GM19238 (cell line): ENCODE measurements around the gene GPR132.
"Not testable (repeated sequence)": the region's sequence is repeated elsewhere in the genome, so short reads cannot be mapped to it uniquely, and the experiment has no call there.

Experiments used
- DNase-seq: peaks from one replicate; pipeline ENCODE4 v3.0.0; 2011; ENCODE audit warnings: low spot score; ENCODE audit not compliant: insufficient read length

GPR132 gene

DNA sequence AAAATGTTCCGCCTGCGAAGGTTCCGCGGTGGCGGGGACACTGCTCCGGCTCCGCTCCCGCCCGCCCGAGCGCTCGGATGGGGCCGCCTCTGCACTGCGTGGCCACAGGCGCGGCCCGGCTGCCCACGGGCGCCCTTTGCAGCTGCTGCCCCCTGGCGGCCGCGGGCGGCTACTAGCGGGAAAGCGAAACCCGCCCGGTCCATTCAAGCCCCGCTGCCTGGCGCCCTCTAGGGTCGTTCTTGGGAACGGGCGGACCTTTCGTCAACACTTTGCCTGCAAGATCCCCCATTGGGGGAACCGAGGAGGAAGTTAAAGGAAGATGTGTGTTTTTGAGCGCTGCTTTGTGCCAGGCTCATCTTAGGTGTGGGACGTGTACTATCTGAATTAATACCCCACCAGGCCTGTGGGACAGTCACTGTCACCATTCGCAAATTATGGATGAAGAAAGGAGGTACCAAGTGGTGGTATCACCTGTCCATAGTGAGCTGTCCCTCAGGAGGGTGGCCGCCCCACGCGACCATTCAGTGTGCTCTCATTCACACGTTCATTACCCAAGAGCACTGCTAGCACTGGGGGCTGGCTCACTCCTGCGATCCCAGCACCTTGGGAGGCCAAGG lies 19.4 kb downstream of the GPR132 start:
- DNase-seq = peak; percentile 96

DNA sequence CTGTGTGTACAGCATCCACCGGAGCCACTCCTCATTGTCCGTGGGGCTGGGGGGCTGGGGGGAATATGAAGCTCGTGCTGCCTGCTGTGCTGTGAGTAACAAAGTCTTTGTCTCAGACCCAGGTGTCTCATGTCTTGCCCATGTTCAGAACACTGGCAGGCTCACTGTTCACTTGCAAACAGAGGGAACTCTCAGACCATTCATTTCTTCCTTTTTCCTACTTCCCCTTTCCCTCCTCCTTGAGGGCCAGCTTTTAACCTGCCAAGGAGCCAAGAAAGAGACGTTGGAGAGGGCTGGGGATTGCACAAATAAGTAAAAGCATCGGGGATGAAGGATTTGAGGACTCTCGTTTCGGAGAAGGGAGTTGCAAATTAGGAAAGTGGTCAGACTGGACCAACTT lies 21.6 kb downstream of the GPR132 start:
- DNase-seq = no peak

DNA sequence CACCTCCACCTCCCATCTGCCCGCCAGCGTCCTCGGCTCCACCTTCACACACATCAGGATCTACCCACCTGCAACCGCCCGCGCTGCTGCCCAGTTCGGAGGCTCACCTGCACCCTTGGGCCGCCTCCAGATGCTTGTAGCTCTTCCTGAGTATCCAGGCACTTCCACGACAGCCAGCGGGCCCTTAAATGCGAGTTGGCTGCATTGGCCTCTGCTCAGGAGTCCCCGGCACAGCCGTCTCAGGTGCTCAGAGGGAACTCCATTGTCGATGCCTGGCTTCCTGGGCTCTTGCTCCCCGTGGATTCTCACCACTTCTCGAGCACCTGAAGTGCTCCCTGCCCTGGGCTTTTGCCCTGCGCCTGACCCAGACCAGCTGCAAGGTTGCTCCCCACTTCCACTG lies 22.4 kb downstream of the GPR132 start:
- DNase-seq = no peak

DNA sequence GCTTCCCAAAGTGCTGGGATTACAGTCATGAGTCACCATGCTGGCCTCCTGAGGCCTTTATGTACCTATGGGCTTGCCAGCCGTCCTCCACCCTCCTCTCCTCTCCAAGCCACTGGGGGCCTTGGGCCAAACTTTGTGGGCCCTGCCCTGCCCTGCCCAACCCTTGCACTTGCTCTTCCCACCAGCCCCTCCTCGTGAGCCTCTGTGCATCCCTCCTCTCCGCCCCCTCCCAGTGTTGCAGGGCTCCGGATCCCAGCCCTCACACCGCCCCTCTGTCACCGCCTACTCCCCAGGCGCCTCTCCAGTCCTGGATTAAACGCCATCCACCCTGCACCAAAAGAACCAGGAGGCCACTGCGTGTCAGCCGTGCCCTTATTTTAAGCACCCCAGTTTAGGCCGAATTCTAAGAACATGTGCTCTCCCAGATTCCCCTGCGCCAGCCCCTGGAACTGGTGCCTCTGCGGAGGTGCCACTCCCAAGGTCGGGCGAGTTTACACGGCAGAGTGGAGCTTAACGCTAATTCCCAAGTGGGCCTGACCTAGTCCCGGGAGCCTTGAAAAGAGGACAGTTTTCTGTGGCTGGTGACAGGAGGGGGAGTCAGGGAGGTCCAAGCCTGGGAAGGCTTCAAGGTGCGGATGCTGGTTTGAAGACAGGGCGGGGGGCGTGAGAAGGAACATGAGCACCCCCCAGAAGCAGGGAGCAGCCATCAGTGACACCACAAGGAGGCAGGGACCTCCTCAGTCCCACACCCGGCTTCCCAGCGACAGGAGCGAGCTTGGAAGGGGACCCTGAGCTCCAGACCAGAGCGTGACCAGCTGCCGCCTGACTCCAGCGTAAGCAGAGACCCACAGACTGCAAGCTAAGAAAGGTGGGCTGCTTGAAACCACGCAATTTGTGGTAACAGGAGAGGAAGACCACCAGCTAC lies 23.1 kb downstream of the GPR132 start:
- no peak for DNase-seq

DNA sequence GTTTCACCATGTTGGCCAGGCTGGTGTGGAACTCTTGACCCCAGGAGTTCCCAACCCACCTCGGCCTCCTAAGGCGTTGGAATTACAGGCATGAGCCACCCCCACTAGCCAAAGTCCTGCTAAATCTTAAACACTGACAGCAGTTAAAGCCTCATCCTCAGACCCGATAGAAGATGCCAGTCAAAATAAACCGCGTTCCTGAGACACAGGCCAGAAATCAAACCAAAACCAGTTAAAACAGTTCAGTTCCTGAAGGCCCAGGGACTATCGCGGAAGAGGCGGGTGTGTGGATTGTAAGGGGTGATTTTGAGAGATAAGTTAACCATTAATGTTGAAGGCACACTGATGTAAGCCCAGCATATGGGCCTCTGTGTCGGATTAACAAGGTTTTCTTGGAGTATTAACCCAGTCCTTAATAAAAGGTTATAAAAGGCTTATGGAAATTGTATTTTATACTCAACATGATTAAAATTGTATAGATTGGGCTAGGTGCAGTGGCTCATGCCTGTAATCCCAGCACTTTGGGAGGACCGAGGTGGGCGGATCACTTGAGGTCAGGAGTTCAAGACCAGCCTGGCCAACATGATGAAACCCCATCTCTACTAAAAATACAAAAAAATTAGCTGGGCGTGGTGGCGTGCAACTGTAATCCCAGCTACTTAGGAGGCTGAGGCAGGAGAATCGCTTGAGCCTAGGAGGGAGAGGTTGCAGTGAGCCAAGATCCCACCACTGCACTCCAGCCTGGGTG lies 25.6 kb downstream of the GPR132 start:
- DNase-seq = no peak

DNA sequence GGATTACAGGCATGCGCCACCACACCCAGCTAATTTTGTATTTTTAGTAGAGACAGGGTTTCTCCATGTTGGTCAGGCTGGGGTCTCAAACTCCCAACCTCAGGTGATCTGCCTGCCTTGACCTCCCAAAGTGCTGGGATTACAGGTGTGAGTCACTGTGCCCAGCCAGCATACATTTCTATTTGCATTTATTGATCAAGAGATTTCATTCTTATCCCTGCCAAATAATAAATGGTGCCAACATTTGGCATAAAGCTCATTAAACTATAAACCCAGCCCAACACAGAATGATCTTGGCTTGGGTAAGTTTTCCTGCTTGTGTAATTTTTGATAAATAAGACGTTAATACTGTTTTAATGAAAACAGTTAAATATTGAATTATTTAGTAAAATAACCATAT lies 29.6 kb downstream of the GPR132 start:
- not testable (repeated sequence) for DNase-seq

DNA sequence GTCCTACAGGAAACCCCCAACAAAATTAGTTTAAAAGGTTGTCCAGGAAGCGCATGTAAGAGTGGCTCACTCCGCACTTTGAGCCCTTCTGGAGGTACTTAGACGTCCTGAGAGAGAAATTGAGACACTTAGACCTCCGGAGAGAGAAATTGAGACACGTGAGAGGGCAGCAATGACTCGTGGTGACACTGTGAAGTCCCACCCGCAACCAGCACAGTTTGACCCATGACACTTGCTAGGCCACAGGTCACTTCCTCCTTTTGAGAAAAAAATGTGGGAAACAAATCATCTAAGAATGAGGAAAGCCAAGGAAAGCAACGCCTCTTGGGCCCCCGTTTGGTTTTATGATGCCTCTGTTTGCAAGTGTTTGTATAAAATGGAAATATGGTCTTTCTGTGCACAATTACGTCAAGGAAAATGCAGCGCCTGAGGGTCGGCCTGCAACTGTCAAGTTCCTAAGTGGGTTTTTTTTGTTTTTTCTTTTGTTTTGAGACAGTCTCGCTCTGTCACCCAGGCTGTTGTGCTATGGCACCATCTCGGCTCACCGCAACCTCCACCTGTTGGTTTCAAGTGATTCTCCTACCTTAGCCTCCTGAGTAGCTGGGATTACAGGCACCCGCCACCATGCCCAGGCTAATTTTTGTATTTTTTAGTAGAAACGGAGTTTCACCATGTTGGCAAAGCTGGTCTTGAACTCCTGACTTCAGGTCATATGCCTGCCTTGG lies 30.8 kb downstream of the GPR132 start:
- DNase-seq = no peak

DNA sequence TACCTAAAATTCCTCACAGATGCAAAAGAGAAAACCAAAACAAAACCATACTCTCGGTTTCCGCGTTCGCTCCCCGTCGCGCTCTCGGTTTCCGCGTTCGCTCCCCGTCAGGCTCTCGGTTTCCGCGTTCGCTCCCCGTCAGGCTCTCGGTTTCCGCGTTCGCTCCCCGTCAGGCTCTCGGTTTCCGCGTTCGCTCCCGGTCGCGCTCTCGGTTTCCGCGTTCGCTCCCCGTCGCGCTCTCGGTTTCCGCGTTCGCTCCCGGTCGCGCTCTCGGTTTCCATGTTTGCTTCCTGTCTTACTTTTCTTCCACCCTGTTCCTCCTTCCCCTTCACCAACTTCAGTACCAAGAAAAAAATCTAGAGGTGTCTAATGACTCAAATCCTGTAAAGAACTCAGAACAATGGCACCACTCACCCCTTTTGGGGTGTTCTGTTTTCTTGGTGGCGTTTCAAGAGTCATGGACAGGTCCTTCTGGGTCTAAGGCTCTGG lies 31.8 kb downstream of the GPR132 start:
- not testable (repeated sequence) for DNase-seq

DNA sequence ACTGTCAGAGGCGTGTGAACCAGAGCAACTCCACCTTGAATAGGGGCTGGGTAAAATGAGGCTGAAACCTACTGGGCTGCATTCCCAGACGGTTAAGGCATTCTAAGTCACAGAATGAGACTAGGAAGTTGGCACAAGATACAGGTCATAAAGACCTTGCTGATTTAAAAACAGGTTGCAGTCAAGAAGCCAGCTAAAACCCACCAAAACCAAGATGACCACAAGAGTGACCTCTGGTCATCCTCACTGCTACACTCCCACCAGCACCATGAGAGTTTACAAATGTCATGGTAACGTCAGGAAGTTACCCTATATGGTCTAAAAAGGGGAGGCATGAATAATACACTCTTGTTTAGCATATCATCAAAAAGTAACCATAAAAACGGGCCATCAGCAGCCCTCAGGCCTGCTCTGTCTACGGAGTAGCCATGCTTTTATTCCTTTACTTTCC lies 32.8 kb downstream of the GPR132 start:
- not testable (repeated sequence) for DNase-seq

DNA sequence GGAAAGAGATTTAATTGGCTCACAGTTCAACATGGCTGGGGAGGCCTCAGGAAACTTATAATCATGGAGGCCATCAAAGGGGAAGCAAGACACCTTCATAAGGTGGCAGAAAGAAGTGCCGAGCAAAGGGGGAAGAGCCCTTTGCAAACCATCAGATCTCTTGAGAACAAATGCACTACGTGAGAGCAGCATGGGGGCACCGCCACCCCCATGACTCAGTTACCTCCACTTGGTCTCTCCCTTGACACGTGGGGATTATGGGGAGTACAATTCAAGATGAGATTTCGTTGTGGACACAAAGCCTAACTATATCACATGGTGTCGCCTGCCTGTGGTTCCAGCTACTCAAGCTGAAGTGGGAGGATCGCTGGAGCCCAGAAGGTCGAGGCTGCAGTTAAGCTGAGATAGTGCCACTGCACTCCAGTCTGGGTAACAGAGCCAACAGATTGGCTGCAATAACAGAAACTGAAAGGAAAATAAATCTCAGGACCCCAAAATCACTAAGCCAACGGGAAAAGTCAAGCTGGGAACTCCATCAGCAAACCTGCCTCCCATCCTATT lies 34.3 kb downstream of the GPR132 start:
- DNase-seq = no peak

DNA sequence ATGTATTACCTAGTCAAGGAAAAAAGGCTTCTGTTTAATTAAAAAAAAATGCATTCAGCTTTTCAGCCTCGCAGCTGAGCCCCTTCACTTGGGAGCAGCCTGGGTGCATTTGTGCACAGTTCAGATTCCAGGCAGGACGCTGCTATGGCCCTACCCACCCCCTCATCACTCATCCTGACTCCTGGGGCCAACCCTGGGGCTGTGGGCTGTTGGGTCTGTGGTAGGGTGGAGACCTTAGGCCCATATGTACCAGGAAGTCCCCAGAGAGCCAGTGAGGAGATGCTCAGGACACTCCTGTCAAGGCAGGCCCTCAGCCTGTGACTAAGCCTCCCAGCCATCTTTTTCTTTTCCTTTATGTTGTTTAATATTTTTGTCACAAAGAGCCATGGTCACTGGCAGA lies 35.0 kb downstream of the GPR132 start:
- no peak for DNase-seq

DNA sequence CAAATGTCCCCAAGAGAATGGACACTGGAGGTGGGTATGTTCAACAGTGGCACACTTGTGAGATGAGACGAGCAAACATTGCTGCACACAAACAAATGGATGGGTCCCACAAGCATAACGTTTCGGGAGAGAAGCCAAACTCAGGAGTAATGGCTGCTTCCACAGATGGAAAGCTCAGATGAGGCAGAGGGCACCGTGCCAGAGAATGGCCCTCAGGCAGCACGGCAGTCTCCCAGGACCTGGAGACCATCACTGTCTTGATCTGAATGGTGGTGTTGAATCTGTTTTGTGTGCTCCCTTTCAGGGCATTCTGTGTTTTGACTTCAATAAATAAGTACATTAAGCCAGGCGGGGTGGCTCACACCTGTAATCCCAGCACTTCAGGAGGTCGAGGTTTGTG lies 35.8 kb downstream of the GPR132 start:
- no peak for DNase-seq

DNA sequence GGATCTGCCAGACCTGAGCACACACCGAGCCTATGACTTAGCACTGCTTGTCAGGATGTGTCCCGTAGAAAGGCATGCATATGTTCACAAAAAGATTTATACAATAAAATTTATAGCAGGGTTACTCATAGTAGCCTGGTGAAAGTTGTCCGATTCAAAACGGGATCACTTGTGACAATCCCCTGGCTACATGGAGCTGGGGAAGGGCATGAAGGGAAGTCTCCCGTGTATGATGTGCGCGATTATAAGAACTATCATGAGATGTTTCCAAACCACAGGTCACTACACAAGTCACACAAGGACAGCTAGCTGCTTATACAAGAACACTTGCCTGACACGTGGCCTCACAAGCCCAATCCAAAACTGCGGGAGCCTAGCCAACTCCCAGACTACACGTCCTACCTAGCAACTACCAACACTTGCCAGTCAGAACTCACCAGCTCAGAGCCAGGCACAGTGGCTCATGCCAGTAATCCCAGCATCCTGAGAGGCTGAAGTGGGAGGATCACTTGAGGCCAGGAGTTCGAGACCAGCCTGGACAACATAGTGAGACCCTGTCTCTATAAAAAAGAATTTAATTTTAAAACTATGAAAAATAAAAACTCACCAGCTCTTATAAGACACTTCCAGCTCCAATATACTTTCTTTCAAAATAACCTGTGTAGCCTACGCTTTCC lies 36.8 kb downstream of the GPR132 start:
- no peak for DNase-seq

DNA sequence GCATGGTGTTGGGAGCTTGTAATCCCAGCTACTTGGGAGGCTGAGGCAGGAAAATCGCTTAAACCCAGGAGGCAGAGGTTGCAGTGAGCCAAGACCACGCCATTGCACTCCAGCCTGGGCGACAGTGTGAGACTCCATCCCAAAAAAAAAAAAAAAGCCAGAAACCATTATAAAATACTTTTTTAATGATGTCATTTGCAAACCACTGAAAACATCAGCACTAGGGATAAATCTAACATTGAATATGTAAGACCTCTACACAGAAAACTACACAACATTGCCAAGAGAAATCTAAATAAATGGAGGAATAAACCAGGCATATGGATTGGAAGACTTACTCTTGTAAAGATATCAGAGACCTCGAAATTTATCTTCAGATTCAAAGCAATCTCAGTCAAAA lies 37.5 kb downstream of the GPR132 start:
- not testable (repeated sequence) for DNase-seq

DNA sequence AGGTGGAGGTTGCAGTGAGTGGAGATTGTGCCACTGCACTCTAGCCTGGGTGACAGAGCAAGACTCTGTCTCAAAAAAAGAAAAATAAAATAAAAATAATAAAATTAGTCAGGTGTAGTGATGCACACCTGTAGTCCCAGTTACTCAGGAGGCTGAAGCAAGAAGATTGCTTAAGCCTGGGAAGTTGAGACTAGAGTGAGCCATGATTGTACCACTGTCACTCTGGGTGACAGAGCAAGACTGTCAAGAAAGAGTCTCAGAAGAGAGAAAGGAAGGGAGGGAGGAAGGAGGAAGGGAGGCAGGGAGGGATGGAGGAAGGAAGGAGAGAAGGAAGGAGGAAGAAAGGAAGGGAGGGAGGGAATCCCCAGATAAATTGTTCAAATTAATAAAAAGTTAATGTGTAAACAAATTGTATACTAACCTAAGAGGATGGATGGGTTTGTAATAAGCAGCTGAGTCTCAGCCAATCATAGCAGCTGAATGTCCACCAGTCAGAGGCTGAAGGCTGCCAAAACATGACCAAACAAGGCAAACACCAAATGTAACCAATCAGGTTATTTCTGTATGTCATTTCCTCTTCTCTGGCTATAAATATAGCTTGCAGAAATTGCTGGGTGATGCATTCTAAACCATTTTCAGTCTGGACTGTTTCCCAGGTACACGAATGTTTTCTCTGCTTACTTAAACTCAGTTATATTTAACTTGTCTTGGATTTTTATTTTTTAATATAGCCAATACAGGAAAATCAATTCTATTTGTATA lies 38.2 kb downstream of the GPR132 start:
- DNase-seq = no peak

DNA sequence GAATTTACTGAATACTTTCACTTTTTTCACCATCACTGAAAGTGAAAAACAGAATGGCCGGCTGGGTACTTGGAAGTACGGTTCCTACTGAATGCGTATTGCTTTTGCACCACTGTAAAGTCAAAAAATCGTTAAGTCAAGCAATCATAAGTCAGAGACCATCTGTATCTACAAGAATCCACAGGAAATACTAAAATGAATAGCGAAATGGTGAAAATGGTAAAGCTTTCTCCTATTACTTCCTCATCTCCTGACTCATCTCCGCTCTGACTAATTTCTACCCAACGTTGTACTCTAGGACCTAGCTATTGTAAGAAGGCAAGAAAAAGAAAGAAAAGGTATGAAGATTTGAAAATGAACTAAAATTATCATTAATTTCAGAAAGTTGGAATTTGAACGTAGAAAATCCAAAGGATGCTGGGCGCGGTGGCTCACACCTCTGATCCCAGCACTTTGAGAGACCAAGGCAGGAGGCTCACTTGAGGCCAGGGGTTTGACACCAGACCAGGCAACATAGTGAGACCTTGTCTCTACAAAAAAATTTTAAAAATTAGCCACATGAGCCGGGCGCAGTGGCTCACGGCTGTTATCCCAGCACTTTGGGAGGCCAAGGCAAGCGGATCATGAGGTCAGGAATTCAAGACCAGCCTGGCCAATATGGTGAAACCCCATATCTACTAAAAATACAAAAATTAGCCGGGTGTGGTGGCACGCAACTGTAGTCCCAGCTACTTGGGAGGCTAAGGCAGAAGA lies 39.0 kb downstream of the GPR132 start:
- no peak for DNase-seq

DNA sequence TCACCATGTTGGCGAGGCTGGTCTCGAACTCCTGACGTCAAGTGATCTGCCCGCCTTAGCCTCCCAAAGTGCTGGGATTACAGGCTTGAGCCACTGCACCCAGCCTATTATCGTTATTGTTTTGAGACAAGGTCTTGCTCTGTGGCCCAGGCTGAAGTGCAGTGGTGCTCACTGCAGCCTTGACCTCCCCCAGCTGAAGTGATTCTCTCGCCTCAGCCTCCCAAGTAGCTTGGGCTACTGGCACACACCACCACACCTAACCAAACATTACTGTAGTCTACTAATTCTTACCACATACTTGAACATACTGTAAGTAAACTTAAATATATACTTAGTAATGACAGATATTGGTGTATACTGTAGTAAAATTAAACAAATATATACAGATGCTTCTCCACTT lies 39.8 kb downstream of the GPR132 start:
- no peak for DNase-seq

DNA sequence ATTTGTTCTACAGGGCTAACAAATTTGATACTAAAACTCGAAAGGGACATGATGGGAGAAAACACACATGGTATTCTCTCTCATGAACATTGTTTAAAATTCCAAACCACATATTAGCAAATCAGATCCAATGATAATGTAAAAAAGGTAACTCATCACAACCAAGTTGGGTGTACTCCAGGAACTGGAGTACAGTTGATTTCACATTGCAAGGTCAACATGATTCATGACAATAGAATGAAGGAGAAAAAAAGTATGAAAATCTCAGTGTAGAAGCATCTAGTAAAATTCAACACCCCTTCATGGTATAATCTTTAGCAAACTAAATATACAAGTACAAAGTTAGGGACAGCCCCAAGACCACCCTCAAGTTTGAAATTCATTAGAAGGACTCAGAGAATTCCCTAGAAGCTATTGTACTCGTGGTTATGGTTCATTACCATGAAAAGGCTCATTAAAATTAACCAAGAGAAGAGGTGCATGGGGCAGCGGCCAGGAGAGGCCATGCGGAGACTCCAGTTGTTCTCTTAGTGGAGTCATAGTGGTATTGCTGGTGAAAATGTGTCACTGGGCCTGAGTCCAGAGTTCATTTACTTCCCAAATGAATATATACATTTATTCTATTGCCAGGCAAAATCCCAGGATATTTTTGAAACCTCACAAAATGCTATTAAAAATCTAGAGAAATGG lies 41.3 kb downstream of the GPR132 start:
- DNase-seq = no peak
